Keratinocyte (primary cell): Measurements from ENCODE around the gene STX16. TPM values are rescaled to one million over a fixed set of nuclear protein-coding genes. Genes with fewer than 3 reads are reported as not detected.

Experiments used
- DNase-seq: peaks from one replicate; pipeline ENCODE4 v3.0.0-alpha.2; 2011; ENCODE audit warnings: low read depth, missing footprints, low spot score
- FAIRE-seq: peaks from 2 replicates; lab custom pipeline; 2011; peaks lifted over from hg19 to GRCh38; lab: Jason Lieb, UNC
- H2AFZ ChIP-seq: 2 replicates; pipeline ENCODE4 v1.6.0; 2012; ENCODE audit warnings: low read length, control low read depth, inconsistent platforms; ENCODE audit not compliant: control insufficient read depth
- H3K27ac ChIP-seq: 2 replicates; pipeline ENCODE4 v1.5.1; 2011; ENCODE audit warnings: low read length; ENCODE audit not compliant: control insufficient read depth, insufficient read depth
- H3K27me3 ChIP-seq: 3 replicates; pipeline ENCODE4 v1.6.0; 2011; ENCODE audit warnings: low read length; ENCODE audit not compliant: control insufficient read depth, insufficient read depth; ENCODE audit errors: extremely low read depth
- H3K36me3 ChIP-seq, 2 experiments: 2 replicates in 1 of 2; 3 replicates in 1 of 2; pipeline ENCODE4 v1.5.1; 2011; ENCODE audit warnings: low read length in 2 of 2, mild to moderate bottlenecking in 1 of 2; ENCODE audit not compliant: control insufficient read depth in 2 of 2, insufficient read depth in 2 of 2; ENCODE audit errors: extremely low read depth in 1 of 2
- H3K4me1 ChIP-seq: 3 replicates; pipeline ENCODE4 v1.5.1; 2011; ENCODE audit warnings: low read length; ENCODE audit not compliant: control insufficient read depth, insufficient read depth; ENCODE audit errors: extremely low read depth
- H3K4me2 ChIP-seq: 3 replicates; pipeline ENCODE4 v1.6.0; 2011; ENCODE audit warnings: low read depth, low read length; ENCODE audit not compliant: control insufficient read depth, insufficient read depth; ENCODE audit errors: extremely low read depth
- H3K4me3 ChIP-seq, 3 experiments: fragments of 200-600 bp in 1 of 3; sonication (generic) in 1 of 3; 2 replicates in 2 of 3; 3 replicates in 1 of 3; pipeline ENCODE4 v1.5.1; 2011 to 2016; ENCODE audit warnings: low read length in 3 of 3, mild to moderate bottlenecking in 3 of 3, control low read depth in 2 of 3, inconsistent platforms in 1 of 3, low read depth in 1 of 3, mixed read lengths in 1 of 3, mixed run types in 1 of 3, moderate library complexity in 1 of 3; ENCODE audit not compliant: control insufficient read depth in 2 of 3, insufficient read depth in 2 of 3; ENCODE audit errors: extremely low read depth in 1 of 3
- H3K79me2 ChIP-seq: 2 replicates; pipeline ENCODE4 v1.6.0; 2012; ENCODE audit warnings: low read length; ENCODE audit not compliant: control insufficient read depth, insufficient read depth
- H3K9ac ChIP-seq: 3 replicates; pipeline ENCODE4 v1.6.0; 2011; ENCODE audit warnings: low read length; ENCODE audit not compliant: control insufficient read depth, insufficient read depth; ENCODE audit errors: extremely low read depth
- H3K9me1 ChIP-seq: 3 replicates; pipeline ENCODE4 v1.6.0; 2011; ENCODE audit warnings: low read length; ENCODE audit not compliant: control insufficient read depth, insufficient read depth; ENCODE audit errors: extremely low read depth
- H3K9me3 ChIP-seq: 2 replicates; pipeline ENCODE4 v1.5.1; 2012; ENCODE audit warnings: low read depth, low read length; ENCODE audit not compliant: control insufficient read depth
- H4K20me1 ChIP-seq: 3 replicates; pipeline ENCODE4 v1.6.0; 2011; ENCODE audit warnings: low read length; ENCODE audit not compliant: control insufficient read depth, insufficient read depth; ENCODE audit errors: extremely low read depth
- EZH2 ChIP-seq: IDR thresholded peaks from one replicate; pipeline ENCODE4 v1.6.1; 2012; ENCODE audit warnings: inconsistent platforms, mild to moderate bottlenecking, low read length, moderate library complexity
- dilution Hi-C: fragments of 300-500 bp; cut with MboI; formaldehyde crosslinking; loops from one replicate; pipeline ENCODE4 v1.7.0; 2020; ENCODE audit warnings: low sequenced_read_pairs; ENCODE audit not compliant: extremely low pct_ligation_motif_present
- polyA plus RNA-seq, 5 experiments: library from polyadenylated mRNA; depleted of rRNA in 3 of 5; stranded (reverse) in 3 of 5; stranded (forward) in 1 of 5; unstranded in 1 of 5; fragments of >200 nt; gene quantifications; 1 replicate in 1 of 5; 2 replicates in 3 of 5; 3 replicates in 1 of 5; pipeline versions ENCODE4 v1.2.1 to v1.2.3, GENCODE V29; 2011 to 2012; ENCODE audit warnings: missing spikeins in 2 of 5, low read depth in 1 of 5, low replicate concordance in 1 of 5
- TF ChIP-seq, protein P1 (sequence below), 3 experiments: IDR thresholded peaks in 1 of 3; conservative IDR thresholded peaks in 1 of 3; optimal IDR thresholded peaks in 1 of 3; 2 replicates in 2 of 3; 3 replicates in 1 of 3; pipeline versions ENCODE3 to v1.5.1; 2011; ENCODE audit warnings: low read length in 3 of 3, mild to moderate bottlenecking in 3 of 3, moderate library complexity in 2 of 3, control low read depth in 1 of 3, inconsistent platforms in 1 of 3; ENCODE audit not compliant: insufficient read depth in 2 of 3; ENCODE audit errors: extremely low read depth in 1 of 3

STX16 gene
- polyA plus RNA-seq, 1 donor (not counting 4 experiments of a cell fraction or from before 2014, with no cell fraction given): 69.7 TPM

DNA sequence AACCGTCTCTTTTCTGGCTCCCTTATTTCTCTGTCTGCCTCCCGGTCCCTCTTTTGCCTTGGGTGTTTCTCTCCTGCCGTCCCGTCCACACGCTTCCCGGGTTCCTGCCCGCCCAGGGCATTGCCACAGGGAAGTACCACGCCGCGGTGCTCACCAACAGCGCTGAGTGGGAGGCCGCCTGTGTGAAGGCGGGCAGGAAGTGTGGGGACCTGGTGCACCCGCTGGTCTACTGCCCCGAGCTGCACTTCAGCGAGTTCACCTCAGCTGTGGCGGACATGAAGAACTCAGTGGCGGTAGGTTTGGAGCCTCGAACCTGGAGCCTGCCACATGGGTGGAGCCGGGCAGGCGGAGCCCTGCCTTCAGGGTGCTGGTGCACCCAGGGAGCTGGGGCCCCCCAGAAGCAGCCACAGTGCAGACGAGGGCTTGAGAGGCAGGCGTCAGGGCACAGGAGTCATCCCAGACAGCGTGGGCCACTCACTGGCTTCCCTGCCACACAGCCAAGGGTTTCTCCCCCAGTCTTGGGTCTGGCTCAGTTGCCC, 62.8 kb downstream of the STX16 start:
- H3K9ac ChIP-seq: no peak overlapping the region
- no peak overlapping the region for H2AFZ ChIP-seq
- no peak for TF ChIP-seq EZH2
- TF ChIP-seq, protein P1, sequence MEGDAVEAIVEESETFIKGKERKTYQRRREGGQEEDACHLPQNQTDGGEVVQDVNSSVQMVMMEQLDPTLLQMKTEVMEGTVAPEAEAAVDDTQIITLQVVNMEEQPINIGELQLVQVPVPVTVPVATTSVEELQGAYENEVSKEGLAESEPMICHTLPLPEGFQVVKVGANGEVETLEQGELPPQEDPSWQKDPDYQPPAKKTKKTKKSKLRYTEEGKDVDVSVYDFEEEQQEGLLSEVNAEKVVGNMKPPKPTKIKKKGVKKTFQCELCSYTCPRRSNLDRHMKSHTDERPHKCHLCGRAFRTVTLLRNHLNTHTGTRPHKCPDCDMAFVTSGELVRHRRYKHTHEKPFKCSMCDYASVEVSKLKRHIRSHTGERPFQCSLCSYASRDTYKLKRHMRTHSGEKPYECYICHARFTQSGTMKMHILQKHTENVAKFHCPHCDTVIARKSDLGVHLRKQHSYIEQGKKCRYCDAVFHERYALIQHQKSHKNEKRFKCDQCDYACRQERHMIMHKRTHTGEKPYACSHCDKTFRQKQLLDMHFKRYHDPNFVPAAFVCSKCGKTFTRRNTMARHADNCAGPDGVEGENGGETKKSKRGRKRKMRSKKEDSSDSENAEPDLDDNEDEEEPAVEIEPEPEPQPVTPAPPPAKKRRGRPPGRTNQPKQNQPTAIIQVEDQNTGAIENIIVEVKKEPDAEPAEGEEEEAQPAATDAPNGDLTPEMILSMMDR (optimal IDR thresholded peaks at IDR 0.05 in 1 of 3, IDR thresholded peaks at IDR 0.05 in 1 of 3, conservative IDR thresholded peaks at IDR 0.05 in 1 of 3; ENCODE audit: extremely low read depth in 1 of 3, insufficient read depth in 2 of 3, low read length in 3 of 3): no peak
- no peak for FAIRE-seq
- no peak overlapping the region for H3K4me3 ChIP-seq
- no peaks in the 10 kb centered on the region for H3K36me3 ChIP-seq
- peaks cover 3% of the 10 kb centered on the region for H3K27me3 ChIP-seq
- H4K20me1 ChIP-seq: no peaks in the 10 kb centered on the region
- no peak for DNase-seq
- H3K4me2 ChIP-seq: no peak overlapping the region
- no peaks in the 10 kb centered on the region for H3K4me1 ChIP-seq
- H3K9me3 ChIP-seq: no peaks in the 10 kb centered on the region
- no peaks in the 10 kb centered on the region for H3K79me2 ChIP-seq
- no peaks in the 10 kb centered on the region for H3K9me1 ChIP-seq
- H3K27ac ChIP-seq: no peak overlapping the region
- dilution Hi-C loops: no loop called here

- TF ChIP-seq, protein P1 (optimal IDR thresholded peaks at IDR 0.05 in 1 of 3, IDR thresholded peaks at IDR 0.05 in 1 of 3, conservative IDR thresholded peaks at IDR 0.05 in 1 of 3; ENCODE audit: extremely low read depth in 1 of 3, insufficient read depth in 2 of 3, low read length in 3 of 3): no peak
- TF ChIP-seq EZH2: no peak
- no peaks in the 10 kb centered on the region for H3K9me1 ChIP-seq
- H3K36me3 ChIP-seq: no peaks in the 10 kb centered on the region
- no peaks in the 10 kb centered on the region for H3K4me1 ChIP-seq
- no peaks in the 10 kb centered on the region for H3K9me3 ChIP-seq
- dilution Hi-C loops: no loop called here
- H3K4me2 ChIP-seq: no peak overlapping the region
- FAIRE-seq (no peak), DNase-seq (no peak)
- H3K27ac ChIP-seq: no peak overlapping the region
- H2AFZ ChIP-seq: no peak overlapping the region
- no peaks in the 10 kb centered on the region for H3K79me2 ChIP-seq
- no peaks in the 10 kb centered on the region for H4K20me1 ChIP-seq
- H3K9ac ChIP-seq: no peak overlapping the region
- no peak overlapping the region for H3K4me3 ChIP-seq
- H3K27me3 ChIP-seq: peaks cover 3% of the 10 kb centered on the region
Measured at GRCh38 chr20:58714340-58714922, 63.3 kb downstream of the STX16 start.
